GM12801 (cell line): ENCODE measurements around the gene TENM4.

Experiments used
- CTCF ChIP-seq: IDR thresholded peaks from one replicate; pipeline ENCODE4 v1.5.1; 2011; ENCODE audit warnings: control low read depth; ENCODE audit not compliant: insufficient read length; ENCODE audit errors: extremely low read depth

The TENM4 gene

GRCh38 chr11:79110796-79111195 is 330.0 kb downstream of the TENM4 start:
- no peak for TF ChIP-seq CTCF

GRCh38 chr11:79110321-79110720 is 330.5 kb downstream of the TENM4 start:
- TF ChIP-seq CTCF = no peak

- TF ChIP-seq CTCF = no peak
These were observed 332.0 kb downstream of the TENM4 start for GRCh38 chr11:79108851-79109250.

GRCh38 chr11:79102840-79103239 is 338.0 kb downstream of the TENM4 start:
- no peak for TF ChIP-seq CTCF

- no peak for TF ChIP-seq CTCF
These were observed 339.2 kb downstream of the TENM4 start for GRCh38 chr11:79101656-79102055.

- TF ChIP-seq CTCF = no peak
These were observed 340.5 kb downstream of the TENM4 start for GRCh38 chr11:79100093-79100910.

GRCh38 chr11:79098146-79098545 is 342.7 kb downstream of the TENM4 start:
- TF ChIP-seq CTCF = no peak
